GM04503 (cell line): ENCODE measurements around the gene HES7.
"Not testable (repeated sequence)": the region's sequence is repeated elsewhere in the genome, so short reads cannot be mapped to it uniquely, and the experiment has no call there.

Experiments
- DNase-seq: peaks from one replicate; pipeline ENCODE4 v3.0.0-alpha.2; 2012; ENCODE audit warnings: low read depth

HES7 gene

GRCh38 chr17:8100111-8100510, 23.8 kb downstream of the HES7 start:
- DNase-seq, result no peak

- DNase-seq, result no peak
Measured at GRCh38 chr17:8096541-8096940, 27.4 kb downstream of the HES7 start.

- DNase-seq, result no peak
Measured at GRCh38 chr17:8095361-8095760, 28.5 kb downstream of the HES7 start.

- no peak for DNase-seq
Measured at GRCh38 chr17:8091033-8091687, 32.7 kb downstream of the HES7 start.

GRCh38 chr17:8089728-8090127, 34.2 kb downstream of the HES7 start:
- no peak for DNase-seq

GRCh38 chr17:8087952-8088230, 36.0 kb downstream of the HES7 start:
- no peak for DNase-seq

GRCh38 chr17:8087075-8087951, 36.6 kb downstream of the HES7 start, which contains the start of gene ALOX12B:
TSS of gene ALOX12B (minus strand) at chr17:8087716. CDS start at chr17:8087442, 274 bp downstream.
- no peak for DNase-seq

- DNase-seq, result no peak
Measured at GRCh38 chr17:8084250-8084649, 39.7 kb downstream of the HES7 start.

- DNase-seq, result no peak
Measured at GRCh38 chr17:8082292-8082691, 41.6 kb downstream of the HES7 start.

- DNase-seq, result no peak
Measured at GRCh38 chr17:8081876-8082275, 42.0 kb downstream of the HES7 start.

GRCh38 chr17:8080799-8081219, 43.1 kb downstream of the HES7 start:
- no peak for DNase-seq

GRCh38 chr17:8080208-8080798, 43.6 kb downstream of the HES7 start:
- no peak for DNase-seq

GRCh38 chr17:8079291-8080207, 44.4 kb downstream of the HES7 start:
- DNase-seq, result no peak

- DNase-seq, result not testable (repeated sequence)
Measured at GRCh38 chr17:8077939-8078338, 46.0 kb downstream of the HES7 start.

- DNase-seq, result no peak
Measured at GRCh38 chr17:8076502-8077266, 47.2 kb downstream of the HES7 start.

GRCh38 chr17:8075574-8076342, 48.1 kb downstream of the HES7 start:
- DNase-seq, result no peak

GRCh38 chr17:8075081-8075480, 48.8 kb downstream of the HES7 start:
- no peak for DNase-seq

GRCh38 chr17:8074554-8074953, 49.4 kb downstream of the HES7 start:
- DNase-seq, result no peak

GRCh38 chr17:8073627-8074484, 50.0 kb downstream of the HES7 start:
- DNase-seq, result no peak
